WTC11 (cell line): ENCODE measurements around the gene RIMS4. TPM values are rescaled to one million over a fixed set of nuclear protein-coding genes. Genes with fewer than 3 reads are reported as not detected.

Experiments used
- ATAC-seq: fragments of 200-7000 bp; cut with Tn5 transposase; 2 replicates; pipeline ENCODE4 v1.10.0; 2021; ENCODE audit warnings: mild to moderate bottlenecking, moderate library complexity
- CTCF ChIA-PET: fragments of 300-600 bp; sonication (Branson Sonifier 250); formaldehyde crosslinking; loops from one replicate; lab custom pipeline; 2021; ENCODE audit warnings: antibody characterized with exemption; lab: Charles Lee
- POLR2A ChIA-PET: fragments of 350-600 bp; sonication (Branson Sonifier 250); formaldehyde crosslinking; loops from one replicate; lab custom pipeline; 2021; ENCODE audit warnings: antibody characterized with exemption; lab: Charles Lee
- DNase-seq: peaks from one replicate; pipeline ENCODE4 v3.0.0; 2021; ENCODE audit warnings: low spot score
- H3K27ac Mint-ChIP-seq: 2 replicates; pipeline ENCODE4 v1.8.0; 2021; ENCODE audit warnings: mixed read lengths
- H3K27me3 Mint-ChIP-seq: 2 replicates; pipeline ENCODE4 v1.8.0; 2021; ENCODE audit warnings: low read depth, mild to moderate bottlenecking, moderate library complexity, mixed read lengths
- H3K36me3 Mint-ChIP-seq: 2 replicates; pipeline ENCODE4 v1.8.0; 2021; ENCODE audit warnings: mixed read lengths
- H3K4me1 Mint-ChIP-seq: 2 replicates; pipeline ENCODE4 v1.8.0; 2022; ENCODE audit warnings: mixed read lengths
- H3K4me3 Mint-ChIP-seq: 2 replicates; pipeline ENCODE4 v1.8.0; 2021; ENCODE audit warnings: mild to moderate bottlenecking, moderate library complexity, mixed read lengths
- H3K9me3 Mint-ChIP-seq: 2 replicates; pipeline ENCODE4 v1.8.0; 2021; ENCODE audit warnings: mixed read lengths
- ARID4B ChIP-seq: sonication (generic); formaldehyde crosslinking; IDR thresholded peaks from 2 replicates; pipeline ENCODE4 v1.8.0; 2023; ENCODE audit warnings: missing genetic modification reagents, mild to moderate bottlenecking, borderline replicate concordance
- ATF1 ChIP-seq: sonication (generic); formaldehyde crosslinking; IDR thresholded peaks from 2 replicates; pipeline ENCODE4 v1.8.1; 2023; ENCODE audit warnings: mild to moderate bottlenecking, moderate library complexity, missing genetic modification reagents
- ATF6 ChIP-seq: sonication (generic); formaldehyde crosslinking; IDR thresholded peaks from 2 replicates; pipeline ENCODE4 v1.8.1; 2023; ENCODE audit warnings: mild to moderate bottlenecking, missing genetic modification reagents
- CBFB ChIP-seq: sonication (generic); formaldehyde crosslinking; IDR thresholded peaks from 2 replicates; pipeline ENCODE4 v1.8.1; 2022; ENCODE audit warnings: mild to moderate bottlenecking, low read depth, missing genetic modification reagents
- E2F4 ChIP-seq: sonication (generic); formaldehyde crosslinking; IDR thresholded peaks from 2 replicates; pipeline ENCODE4 v1.8.1; 2022; ENCODE audit warnings: low read depth, mild to moderate bottlenecking, moderate library complexity, missing genetic modification reagents, borderline replicate concordance
- ESRRA ChIP-seq: sonication (generic); formaldehyde crosslinking; IDR thresholded peaks from 2 replicates; pipeline ENCODE4 v1.8.1; 2022; ENCODE audit warnings: mild to moderate bottlenecking, missing genetic modification reagents, borderline replicate concordance
- ETV6 ChIP-seq: sonication (generic); formaldehyde crosslinking; IDR thresholded peaks from 2 replicates; pipeline ENCODE4 v1.8.1; 2022; ENCODE audit warnings: mild to moderate bottlenecking, missing genetic modification reagents
- FOXK1 ChIP-seq: sonication (generic); formaldehyde crosslinking; IDR thresholded peaks from 2 replicates; pipeline ENCODE4 v1.8.0; 2022; ENCODE audit warnings: mild to moderate bottlenecking, moderate library complexity, missing genetic modification reagents
- RELA ChIP-seq: sonication (generic); formaldehyde crosslinking; IDR thresholded peaks from 2 replicates; pipeline ENCODE4 v1.8.1; 2022; ENCODE audit warnings: missing genetic modification reagents, mild to moderate bottlenecking, borderline replicate concordance
- TEAD1 ChIP-seq: sonication (generic); formaldehyde crosslinking; IDR thresholded peaks from 2 replicates; pipeline ENCODE4 v1.8.0; 2022; ENCODE audit warnings: mild to moderate bottlenecking, missing genetic modification reagents
- TEAD4 ChIP-seq: sonication (generic); formaldehyde crosslinking; IDR thresholded peaks from 2 replicates; pipeline ENCODE4 v1.8.0; 2022; ENCODE audit warnings: mild to moderate bottlenecking, missing genetic modification reagents
- USF2 ChIP-seq: sonication (generic); formaldehyde crosslinking; IDR thresholded peaks from 2 replicates; pipeline ENCODE4 v1.8.1; 2023; ENCODE audit warnings: mild to moderate bottlenecking, missing genetic modification reagents, moderate library complexity
- ZNF317 ChIP-seq: sonication (generic); formaldehyde crosslinking; IDR thresholded peaks from 2 replicates; pipeline ENCODE4 v1.8.1; 2023; ENCODE audit warnings: low read depth, mild to moderate bottlenecking, moderate library complexity, missing genetic modification reagents, borderline replicate concordance
- ZNF396 ChIP-seq: fragments of 250-450 bp; sonication (Bioruptor Pico); IDR thresholded peaks from 2 replicates; pipeline ENCODE4 v1.8.0; 2021; ENCODE audit warnings: mild to moderate bottlenecking, moderate library complexity, borderline replicate concordance
- total RNA-seq: library from RNA; stranded (reverse); gene quantifications from 3 replicates; pipeline ENCODE4 v1.2.3, GENCODE V29; 2021
- TF ChIP-seq, protein P1 (sequence below): fragments of 250-450 bp; sonication (Bioruptor Pico); IDR thresholded peaks from 2 replicates; pipeline ENCODE4 v2.1.2; 2022; ENCODE audit warnings: mild to moderate bottlenecking, moderate library complexity
- TF ChIP-seq, protein P2 (sequence below): sonication (generic); formaldehyde crosslinking; IDR thresholded peaks from 2 replicates; pipeline ENCODE4 v1.8.1; 2022; ENCODE audit warnings: mild to moderate bottlenecking, moderate library complexity, missing genetic modification reagents
- TF ChIP-seq, protein P3 (sequence below): fragments of 250-450 bp; sonication (Bioruptor Pico); IDR thresholded peaks from 2 replicates; pipeline ENCODE4 v1.9.0; 2021; ENCODE audit warnings: mild to moderate bottlenecking
- TF ChIP-seq, protein P4 (sequence below): fragments of 200-600 bp; IDR thresholded peaks from 2 replicates; pipeline ENCODE4 v1.8.0; 2022; ENCODE audit warnings: antibody characterized with exemption

Gene RIMS4
- total RNA-seq, 1 experiment from 2014 or later, result 24.8 TPM

DNA sequence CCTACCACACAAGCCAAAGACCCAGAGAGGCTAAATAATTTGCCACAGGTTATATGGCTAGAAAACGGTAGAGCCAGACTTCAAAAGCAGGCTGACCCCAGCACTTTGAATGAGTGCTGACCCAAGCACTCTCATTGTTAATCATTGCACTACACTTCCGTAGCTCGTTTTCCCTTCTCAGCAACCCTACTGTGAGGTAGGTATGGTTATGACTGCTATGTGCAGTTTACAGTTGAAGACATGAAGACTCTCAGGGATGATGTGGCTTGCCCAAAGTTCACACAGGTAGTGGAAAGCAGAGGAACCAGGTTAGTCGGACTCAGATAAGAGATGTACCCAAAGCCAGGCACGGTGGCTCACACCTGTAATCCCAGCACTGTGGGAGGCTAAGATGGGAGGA lies 33.5 kb upstream of the RIMS4 start (continued):
- TF ChIP-seq, protein P1, sequence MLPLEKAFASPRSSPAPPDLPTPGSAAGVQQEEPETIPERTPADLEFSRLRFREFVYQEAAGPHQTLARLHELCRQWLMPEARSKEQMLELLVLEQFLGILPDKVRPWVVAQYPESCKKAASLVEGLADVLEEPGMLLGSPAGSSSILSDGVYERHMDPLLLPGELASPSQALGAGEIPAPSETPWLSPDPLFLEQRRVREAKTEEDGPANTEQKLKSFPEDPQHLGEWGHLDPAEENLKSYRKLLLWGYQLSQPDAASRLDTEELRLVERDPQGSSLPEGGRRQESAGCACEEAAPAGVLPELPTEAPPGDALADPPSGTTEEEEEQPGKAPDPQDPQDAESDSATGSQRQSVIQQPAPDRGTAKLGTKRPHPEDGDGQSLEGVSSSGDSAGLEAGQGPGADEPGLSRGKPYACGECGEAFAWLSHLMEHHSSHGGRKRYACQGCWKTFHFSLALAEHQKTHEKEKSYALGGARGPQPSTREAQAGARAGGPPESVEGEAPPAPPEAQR, result no peak
- TF ChIP-seq ATF6 (CRISPR knock-in tag) (no peak), ESRRA (CRISPR knock-in tag) (no peak), ZNF317 (CRISPR knock-in tag) (no peak), TEAD1 (no peak)

DNA sequence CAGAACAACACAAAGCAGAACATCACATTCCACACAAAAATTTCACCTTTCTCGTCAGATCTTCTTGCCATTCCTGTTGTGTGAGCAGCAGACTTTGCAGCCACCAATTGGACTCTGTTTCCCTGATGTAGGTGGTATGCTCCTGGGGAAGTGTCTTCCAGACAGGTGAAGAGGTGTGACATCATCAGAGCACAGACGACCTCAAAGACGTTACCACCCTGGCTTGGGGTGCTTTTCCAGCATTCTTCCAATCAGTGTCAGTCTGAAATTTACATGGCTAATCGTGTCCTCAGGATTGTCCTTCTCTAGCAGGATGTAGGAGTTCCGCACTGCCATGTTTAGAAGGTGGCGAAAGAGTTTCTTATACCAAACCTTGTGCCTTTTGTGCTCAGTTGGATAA lies 31.6 kb upstream of the RIMS4 start:
- ChIA-PET POLR2A (no interaction called here), CTCF (no interaction called here)
- no peaks in the 10 kb centered on the region for H3K4me1 Mint-ChIP-seq
- H3K36me3 Mint-ChIP-seq, result peaks cover 4% of the 10 kb centered on the region
- peaks cover 25% of the 10 kb centered on the region for H3K9me3 Mint-ChIP-seq
- ATAC-seq (no peak), DNase-seq (no peak)
- no peak overlapping the region for H3K4me3 Mint-ChIP-seq
- peaks cover 7% of the 10 kb centered on the region for H3K27me3 Mint-ChIP-seq
- no peak overlapping the region for H3K27ac Mint-ChIP-seq
- TF ChIP-seq, protein P2, sequence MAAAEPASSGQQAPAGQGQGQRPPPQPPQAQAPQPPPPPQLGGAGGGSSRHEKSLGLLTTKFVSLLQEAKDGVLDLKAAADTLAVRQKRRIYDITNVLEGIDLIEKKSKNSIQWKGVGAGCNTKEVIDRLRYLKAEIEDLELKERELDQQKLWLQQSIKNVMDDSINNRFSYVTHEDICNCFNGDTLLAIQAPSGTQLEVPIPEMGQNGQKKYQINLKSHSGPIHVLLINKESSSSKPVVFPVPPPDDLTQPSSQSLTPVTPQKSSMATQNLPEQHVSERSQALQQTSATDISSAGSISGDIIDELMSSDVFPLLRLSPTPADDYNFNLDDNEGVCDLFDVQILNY, result no peak
- TF ChIP-seq TEAD4 (CRISPR knock-in tag), result no peak
- TF ChIP-seq, protein P3, sequence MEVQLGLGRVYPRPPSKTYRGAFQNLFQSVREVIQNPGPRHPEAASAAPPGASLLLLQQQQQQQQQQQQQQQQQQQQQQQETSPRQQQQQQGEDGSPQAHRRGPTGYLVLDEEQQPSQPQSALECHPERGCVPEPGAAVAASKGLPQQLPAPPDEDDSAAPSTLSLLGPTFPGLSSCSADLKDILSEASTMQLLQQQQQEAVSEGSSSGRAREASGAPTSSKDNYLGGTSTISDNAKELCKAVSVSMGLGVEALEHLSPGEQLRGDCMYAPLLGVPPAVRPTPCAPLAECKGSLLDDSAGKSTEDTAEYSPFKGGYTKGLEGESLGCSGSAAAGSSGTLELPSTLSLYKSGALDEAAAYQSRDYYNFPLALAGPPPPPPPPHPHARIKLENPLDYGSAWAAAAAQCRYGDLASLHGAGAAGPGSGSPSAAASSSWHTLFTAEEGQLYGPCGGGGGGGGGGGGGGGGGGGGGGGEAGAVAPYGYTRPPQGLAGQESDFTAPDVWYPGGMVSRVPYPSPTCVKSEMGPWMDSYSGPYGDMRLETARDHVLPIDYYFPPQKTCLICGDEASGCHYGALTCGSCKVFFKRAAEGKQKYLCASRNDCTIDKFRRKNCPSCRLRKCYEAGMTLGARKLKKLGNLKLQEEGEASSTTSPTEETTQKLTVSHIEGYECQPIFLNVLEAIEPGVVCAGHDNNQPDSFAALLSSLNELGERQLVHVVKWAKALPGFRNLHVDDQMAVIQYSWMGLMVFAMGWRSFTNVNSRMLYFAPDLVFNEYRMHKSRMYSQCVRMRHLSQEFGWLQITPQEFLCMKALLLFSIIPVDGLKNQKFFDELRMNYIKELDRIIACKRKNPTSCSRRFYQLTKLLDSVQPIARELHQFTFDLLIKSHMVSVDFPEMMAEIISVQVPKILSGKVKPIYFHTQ, result no peak
- no peak for TF ChIP-seq RELA (CRISPR knock-in tag)
- TF ChIP-seq CBFB (CRISPR knock-in tag), result no peak
- TF ChIP-seq, protein P4, sequence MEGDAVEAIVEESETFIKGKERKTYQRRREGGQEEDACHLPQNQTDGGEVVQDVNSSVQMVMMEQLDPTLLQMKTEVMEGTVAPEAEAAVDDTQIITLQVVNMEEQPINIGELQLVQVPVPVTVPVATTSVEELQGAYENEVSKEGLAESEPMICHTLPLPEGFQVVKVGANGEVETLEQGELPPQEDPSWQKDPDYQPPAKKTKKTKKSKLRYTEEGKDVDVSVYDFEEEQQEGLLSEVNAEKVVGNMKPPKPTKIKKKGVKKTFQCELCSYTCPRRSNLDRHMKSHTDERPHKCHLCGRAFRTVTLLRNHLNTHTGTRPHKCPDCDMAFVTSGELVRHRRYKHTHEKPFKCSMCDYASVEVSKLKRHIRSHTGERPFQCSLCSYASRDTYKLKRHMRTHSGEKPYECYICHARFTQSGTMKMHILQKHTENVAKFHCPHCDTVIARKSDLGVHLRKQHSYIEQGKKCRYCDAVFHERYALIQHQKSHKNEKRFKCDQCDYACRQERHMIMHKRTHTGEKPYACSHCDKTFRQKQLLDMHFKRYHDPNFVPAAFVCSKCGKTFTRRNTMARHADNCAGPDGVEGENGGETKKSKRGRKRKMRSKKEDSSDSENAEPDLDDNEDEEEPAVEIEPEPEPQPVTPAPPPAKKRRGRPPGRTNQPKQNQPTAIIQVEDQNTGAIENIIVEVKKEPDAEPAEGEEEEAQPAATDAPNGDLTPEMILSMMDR, result no peak
- TF ChIP-seq, all 79 proteins: peak for 0

GRCh38 chr20:44840826-44841225 lies 30.5 kb upstream of the RIMS4 start:
- ChIA-PET POLR2A (no interaction called here), CTCF (interaction anchor here (0.7 to 1.4 kb wide), 2 partner anchors 26 to 55 kb away, joined by 3 read pairs; no protein-coding TSS in a partner anchor)
- ATAC-seq (no peak), DNase-seq (no peak)
- Mint-ChIP-seq H3K4me3 (no peak overlapping the region), H3K9me3 (peaks cover 19% of the 10 kb centered on the region), H3K36me3 (peaks cover 4% of the 10 kb centered on the region), H3K4me1 (no peaks in the 10 kb centered on the region), H3K27me3 (peaks cover 4% of the 10 kb centered on the region), H3K27ac (no peak overlapping the region)
- TF ChIP-seq ARID4B (CRISPR knock-in tag) (no peak), ATF1 (CRISPR knock-in tag) (no peak), ETV6 (CRISPR knock-in tag) (no peak), ZNF396 (no peak), USF2 (no peak), FOXK1 (CRISPR knock-in tag) (no peak), E2F4 (CRISPR knock-in tag) (no peak)
